HG03469 (cell line): ENCODE measurements around the gene AKAP9.
A peak's percentile ranks its signal among the peaks of the same experiment; 100 is the strongest.
"Not testable (repeated sequence)": the region's sequence is repeated elsewhere in the genome, so short reads cannot be mapped to it uniquely, and the experiment has no call there.

ENCODE experiments used
- ATAC-seq: cut with Tn5 transposase; IDR thresholded peaks from one replicate; pipeline ENCODE4 v1.9.1; 2021; ENCODE audit warnings: mild to moderate bottlenecking, moderate library complexity, moderate number of reproducible peaks; ENCODE audit not compliant: unreplicated experiment

The AKAP9 gene

DNA sequence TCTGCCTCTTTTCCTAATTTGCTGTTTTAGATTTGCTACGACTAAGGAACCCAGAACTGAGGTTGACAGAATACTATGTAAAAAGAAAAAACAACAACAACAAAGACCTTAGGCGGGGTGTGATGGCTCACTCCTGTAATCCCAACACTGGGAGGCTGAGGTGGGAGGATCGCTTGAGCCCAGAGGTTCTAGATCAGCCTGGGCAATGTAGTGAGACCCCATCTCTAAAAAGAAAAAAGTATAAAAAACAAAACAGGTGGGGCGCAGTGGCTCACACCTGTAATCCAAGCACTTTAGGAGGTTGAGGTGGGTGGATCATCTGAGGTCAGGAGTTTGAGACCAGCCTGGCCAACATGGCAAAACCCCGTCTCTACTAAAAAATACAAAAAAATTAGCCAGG lies 4.3 kb downstream of the AKAP9 start:
- ATAC-seq = not testable (repeated sequence)

DNA sequence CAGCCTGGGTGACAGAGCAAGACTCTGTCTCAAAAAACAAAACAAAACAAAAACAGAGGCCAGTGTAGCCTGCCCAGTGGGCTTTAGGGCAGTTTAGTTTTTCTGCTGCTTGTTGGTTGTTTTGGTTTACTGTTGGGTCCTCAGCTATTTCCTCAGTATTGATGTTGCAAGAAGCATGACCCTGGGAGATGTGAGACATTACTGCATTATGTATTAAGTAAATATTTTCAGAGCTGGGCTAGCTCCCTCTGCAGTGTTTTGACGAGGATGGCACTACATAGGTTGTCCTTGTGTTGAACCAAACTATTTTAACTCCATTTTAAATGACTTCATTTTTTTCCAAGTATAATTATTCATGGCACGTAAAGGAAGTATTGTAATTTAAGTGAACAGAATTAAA lies 4.8 kb downstream of the AKAP9 start:
- ATAC-seq = no peak

DNA sequence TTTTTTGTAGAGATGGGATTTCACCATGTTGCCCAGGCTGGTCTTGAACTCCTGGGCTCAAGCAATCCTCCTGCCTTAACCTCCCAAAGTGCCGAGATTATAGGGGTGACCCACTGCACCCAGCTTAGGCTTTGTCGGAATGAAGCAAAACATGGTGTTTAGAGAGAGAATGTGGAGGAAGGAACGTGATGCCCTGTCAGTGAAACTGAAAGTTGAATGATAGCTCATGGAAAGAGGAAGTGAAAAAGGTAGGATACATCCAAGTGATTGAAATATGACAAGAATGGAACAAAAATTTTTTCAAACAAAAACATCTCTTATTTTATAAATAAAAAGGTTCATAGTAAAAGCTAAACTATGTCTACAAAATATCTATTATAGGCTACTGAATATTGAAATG lies 5.9 kb downstream of the AKAP9 start:
- no peak for ATAC-seq

DNA sequence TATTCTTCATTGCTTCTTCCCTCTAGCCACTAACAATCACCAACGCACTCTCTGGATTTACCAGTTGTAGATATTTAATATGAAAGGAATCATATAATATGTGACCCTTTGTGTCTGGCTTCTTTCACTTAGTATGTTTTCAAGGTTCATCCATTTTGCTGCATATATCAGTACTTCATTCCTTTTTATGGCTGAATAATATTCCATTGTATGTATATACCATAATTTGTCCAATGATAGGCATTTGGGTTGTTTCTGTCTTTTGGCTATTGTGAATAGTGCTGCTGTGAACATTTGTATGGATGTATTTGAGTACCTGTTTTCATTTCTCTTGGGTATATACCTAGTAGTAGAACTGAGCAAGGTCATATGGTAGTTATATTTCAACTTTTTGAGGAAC lies 7.3 kb downstream of the AKAP9 start:
- no peak for ATAC-seq

DNA sequence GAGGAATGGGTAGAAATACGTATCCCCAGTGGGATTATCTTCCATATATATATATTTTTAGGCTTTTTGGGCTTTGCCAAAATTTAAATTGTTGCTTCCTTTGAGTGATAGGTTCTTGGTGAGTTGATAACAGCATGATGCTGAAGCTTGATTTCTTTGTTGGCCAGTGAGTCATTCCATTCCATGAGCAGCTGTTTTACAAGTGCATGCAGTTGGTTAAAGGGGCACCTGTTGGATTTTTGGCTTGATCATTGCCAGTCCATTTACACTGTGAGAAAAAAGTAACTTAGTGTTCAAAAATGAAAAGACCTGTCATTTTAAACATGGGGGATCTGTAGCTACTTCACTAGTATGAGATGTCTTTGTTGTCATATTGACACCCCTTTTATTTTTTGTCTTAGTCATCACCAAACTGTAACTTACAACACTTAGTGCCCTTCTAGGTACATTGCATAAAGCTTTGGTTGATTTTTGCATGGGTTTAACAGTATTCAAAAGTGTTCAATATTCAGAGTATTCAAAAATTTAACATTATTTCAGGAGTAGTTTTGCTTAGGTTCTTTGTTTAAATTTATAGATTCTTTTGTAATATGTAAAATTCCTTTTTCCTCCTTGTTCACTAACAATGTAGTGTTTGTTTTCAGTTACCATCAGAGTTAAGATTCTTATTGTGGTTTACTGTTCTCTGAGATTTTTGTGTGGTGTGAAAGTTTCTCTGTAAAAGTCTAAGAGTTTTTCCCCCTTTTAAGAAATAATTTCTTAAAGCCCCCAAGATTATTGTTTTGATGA lies 8.8 kb downstream of the AKAP9 start:
- peak; percentile 47 for ATAC-seq

- no peak for ATAC-seq
Observed at GRCh38 chr7:91953618-91954017, 13.0 kb downstream of the AKAP9 start.

GRCh38 chr7:91956464-91956863 lies 15.8 kb downstream of the AKAP9 start:
- ATAC-seq = not testable (repeated sequence)

DNA sequence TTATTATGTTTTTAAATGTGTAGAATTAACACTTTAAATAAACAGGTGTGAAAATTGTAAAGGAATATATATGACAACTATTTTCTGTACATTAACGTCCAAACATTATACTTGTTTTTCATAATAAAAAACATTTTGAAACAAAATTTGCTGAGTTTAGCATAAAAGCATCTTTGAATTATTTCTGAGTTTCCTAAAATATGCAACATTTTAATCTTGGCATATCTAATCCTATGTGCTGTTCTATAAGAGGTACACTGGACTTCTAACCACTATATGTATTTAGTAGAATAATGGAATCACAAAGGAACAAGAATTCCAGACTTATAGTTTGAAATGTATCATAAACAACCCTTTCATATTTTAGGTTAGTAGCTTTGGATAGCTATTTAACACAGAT lies 16.6 kb downstream of the AKAP9 start:
- no peak for ATAC-seq

GRCh38 chr7:91957823-91958222 lies 17.2 kb downstream of the AKAP9 start:
- no peak for ATAC-seq

- no peak for ATAC-seq
Observed at GRCh38 chr7:91959023-91959422, 18.4 kb downstream of the AKAP9 start.

- ATAC-seq = no peak
Observed at GRCh38 chr7:91961816-91962215, 21.2 kb downstream of the AKAP9 start.

- no peak for ATAC-seq
Observed at GRCh38 chr7:91962419-91962818, 21.8 kb downstream of the AKAP9 start.

DNA sequence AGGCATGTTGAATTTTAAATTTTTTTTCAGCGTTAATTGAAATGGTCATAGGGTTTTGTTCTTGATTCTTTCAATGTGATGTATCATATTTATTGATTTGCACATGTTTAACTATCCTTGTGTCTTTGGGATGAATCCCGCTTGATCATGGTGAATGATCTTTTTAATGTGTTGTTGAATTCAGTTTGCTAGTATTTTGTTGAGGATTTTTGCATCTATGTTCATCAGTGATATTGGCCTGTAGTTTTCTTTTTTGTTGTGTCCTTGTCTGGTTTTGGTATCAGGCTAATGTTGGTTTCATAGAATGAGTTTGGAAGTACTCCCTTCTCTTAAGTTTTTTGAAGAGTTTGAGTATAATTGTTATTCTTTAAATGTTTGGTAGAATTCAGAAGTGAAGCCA lies 26.9 kb downstream of the AKAP9 start:
- not testable (repeated sequence) for ATAC-seq

DNA sequence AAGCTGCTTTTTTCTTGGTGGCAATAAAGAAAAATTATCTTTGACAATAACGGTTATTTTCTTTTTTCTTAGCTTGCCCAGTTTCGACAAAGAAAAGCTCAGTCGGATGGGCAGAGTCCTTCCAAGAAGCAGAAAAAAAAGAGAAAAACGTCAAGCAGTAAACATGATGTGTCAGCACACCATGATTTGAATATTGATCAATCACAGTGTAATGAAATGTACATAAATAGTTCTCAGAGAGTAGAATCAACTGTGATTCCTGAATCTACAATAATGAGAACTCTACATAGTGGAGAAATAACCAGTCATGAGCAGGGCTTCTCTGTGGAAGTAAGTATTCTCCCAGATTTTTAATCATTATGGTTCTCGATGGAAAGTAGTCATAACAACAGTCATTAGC lies 33.0 kb downstream of the AKAP9 start:
- no peak for ATAC-seq

DNA sequence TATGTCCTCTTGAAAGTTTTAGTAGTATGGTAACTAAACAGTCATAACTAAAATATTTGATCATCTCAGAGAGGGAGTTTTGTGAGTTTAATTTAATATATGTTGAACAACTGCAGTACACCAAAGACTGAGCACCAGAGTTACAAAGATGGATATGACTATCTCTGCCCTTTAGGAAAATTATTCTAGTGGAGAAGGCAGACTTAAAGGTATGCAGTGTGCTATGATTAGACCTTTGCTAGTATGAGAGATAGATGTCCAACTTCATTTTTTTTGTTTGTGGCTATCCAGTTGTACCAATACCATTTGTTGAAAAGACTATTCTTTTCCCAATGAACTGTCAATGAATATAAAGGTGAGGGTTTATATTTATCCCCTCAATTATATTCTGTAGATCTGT lies 33.4 kb downstream of the AKAP9 start:
- ATAC-seq = no peak

DNA sequence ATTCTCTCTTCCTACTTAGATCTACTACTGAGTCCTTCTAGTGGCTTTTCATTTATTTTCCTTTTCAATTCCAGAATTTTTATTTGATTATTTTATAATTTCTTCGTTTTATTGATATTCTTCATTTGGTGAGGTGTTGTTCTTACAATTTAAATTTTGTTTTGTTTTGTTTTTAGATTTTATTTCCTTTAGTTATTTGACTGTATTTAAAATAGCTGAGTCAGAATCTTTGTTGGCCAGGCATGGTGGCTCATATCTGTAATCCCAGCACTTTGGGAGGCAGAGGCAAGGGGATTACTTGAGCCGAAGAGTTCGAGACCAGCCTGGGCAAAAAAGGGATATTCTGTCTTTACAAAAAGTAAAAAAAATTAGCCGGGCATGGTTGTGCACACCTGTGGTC lies 36.1 kb downstream of the AKAP9 start:
- ATAC-seq = no peak

DNA sequence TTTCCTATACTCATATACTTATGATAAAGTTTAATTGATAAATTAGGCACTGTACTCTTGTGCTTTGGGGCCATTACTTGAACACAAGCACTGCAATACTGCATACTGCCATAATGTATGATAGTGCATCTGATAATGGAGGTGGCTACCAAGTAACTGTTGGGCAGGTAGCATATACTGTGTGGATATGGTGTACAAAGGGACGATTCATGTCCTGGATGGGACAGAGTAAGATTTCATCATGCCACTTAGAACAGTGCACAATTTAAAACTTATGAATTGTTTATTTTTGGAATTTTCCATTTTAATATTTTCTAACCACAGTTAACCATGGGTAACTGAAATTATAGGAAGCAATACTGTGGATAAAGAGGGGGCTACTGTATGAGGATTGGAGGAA lies 38.9 kb downstream of the AKAP9 start:
- ATAC-seq = no peak

- not testable (repeated sequence) for ATAC-seq
Observed at GRCh38 chr7:91982352-91982751, 41.7 kb downstream of the AKAP9 start.

DNA sequence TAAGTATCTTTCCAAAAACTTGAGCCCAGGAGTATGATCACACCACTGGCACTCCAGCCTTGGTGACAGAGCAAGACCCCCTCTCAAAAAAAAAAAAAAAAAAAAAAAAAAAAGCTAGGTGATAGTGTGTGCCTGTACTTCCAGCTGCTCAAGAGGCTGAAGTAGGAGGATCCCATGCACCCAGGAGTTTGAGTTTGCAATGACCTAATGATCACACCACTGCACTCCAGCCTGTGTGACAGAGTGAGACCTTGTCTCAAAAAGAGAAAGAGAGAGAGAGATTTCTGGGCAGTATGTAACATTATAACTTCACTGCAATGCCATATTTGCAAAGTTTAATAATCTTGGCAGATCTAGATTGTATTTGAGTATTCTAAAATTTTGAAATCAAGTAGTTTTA lies 47.6 kb downstream of the AKAP9 start:
- no peak for ATAC-seq

DNA sequence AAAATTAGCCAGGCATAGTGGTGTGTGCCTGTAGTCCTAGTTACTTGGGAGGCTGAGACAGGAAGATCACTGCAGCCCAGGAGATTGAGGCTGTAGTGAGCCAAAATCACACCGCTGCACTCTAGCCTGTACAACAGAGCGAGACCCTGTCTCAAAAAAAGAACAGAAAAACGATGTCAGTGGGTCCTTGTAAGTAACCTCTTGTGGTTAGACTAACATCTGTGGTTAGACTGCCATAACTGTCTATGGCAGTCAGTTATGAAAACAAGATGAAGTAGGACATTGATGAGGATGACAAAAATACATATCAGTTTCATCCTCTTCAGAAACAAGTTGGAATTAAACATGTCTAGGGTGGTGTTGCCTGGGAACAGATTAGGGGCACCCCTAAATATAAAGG lies 53.3 kb downstream of the AKAP9 start:
- ATAC-seq = no peak

GRCh38 chr7:91995391-91996105 lies 54.9 kb downstream of the AKAP9 start:
- ATAC-seq = peak; percentile 91
